Stimulated activated CD8-positive, alpha-beta memory T cell treated with anti-CD3 and anti-CD28 coated beads, Interleukin-4, amount 100 ng/mL, for 24 hours (primary cell): Measurements from ENCODE around the gene PTPRG.
"Not testable (repeated sequence)": the region's sequence is repeated elsewhere in the genome, so short reads cannot be mapped to it uniquely, and the experiment has no call there.

Experiments
- DNase-seq: peaks from one replicate; pipeline ENCODE4 v3.0.0-alpha.2; 2020; ENCODE audit warnings: low read depth

The PTPRG gene

DNA sequence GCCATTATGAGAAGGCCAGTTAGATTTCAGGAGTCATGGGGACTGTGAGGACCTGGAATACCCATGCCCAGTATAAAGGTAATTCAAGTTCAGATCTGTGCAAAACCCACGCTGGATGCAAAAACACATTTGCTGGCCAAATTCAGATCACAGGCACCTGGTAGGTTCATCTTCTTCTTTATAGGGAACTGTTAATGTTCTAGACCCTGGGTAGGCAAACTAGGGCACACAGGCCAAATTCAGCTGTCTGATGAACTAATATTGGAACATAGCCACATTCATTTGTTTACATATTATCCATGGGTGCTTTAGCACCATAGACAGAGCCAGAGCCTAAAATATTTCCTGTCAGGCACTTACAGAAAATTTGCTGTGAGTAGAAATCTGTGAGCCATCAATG is 241.4 kb downstream of the PTPRG start:
- DNase-seq, result no peak

DNA sequence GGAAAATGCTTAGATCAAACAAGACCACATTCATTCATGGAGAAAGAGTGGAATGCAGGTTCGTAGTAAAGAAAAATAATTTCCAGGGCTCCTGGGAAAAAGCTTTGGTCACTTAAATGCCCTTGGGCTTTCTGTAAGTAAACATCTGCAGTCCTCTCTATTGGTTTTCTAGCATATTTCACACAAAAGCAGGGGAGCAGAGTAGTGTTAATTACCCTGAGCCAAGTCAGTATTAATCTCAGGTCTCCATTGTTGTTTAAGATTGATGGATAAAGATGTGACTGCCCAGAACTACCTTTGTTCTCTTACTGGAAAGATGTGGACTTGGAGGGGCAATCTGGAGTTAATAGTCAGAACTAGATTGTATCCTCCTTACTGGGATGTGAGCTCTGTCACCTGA is 242.6 kb downstream of the PTPRG start:
- no peak for DNase-seq

DNA sequence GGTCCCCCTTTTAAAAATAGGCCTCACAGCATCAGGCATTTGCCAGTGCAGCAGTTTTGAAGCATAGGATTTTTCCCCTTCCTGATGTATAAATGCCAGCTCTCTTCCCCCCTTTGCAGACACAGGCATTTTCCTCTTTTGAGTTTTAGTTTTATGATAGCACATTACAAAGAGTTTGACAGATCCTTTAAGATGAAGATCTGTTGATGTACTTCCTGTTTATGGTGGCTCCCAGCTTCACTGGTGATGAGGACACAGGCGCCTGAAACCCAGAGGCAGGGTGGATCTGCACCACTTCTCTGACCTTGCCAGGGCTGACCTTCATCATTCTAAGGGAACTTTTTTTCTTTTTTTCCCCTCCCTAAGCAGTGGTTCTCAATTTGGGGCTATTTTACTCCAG is 243.4 kb downstream of the PTPRG start:
- no peak for DNase-seq

DNA sequence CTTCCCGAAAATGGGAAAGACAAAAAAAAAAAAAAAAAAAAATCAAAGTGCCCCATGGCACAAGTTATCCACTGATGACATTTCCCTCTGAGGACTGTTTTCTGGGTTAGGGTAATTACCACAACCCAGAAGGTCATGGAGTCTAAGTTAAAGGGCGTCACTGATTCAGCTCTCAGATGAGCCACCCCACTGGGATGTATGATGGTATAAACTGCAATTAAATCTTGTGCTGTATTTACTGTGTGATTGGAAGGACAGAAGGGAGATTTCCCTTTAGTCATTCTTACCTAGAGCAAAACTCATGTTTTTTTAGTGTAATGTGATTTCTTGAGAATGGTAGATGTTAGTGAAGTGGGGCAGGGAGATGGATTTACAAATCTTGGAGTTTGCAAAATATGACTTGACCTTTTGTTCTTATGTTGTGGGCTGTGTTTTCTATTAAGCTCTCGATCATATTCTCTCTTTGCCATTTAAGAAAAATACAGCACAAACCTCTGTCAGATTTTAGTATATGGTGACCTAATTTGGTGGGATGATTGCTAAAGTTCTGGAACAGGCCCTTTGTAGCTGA is 244.2 kb downstream of the PTPRG start:
- DNase-seq, result no peak

DNA sequence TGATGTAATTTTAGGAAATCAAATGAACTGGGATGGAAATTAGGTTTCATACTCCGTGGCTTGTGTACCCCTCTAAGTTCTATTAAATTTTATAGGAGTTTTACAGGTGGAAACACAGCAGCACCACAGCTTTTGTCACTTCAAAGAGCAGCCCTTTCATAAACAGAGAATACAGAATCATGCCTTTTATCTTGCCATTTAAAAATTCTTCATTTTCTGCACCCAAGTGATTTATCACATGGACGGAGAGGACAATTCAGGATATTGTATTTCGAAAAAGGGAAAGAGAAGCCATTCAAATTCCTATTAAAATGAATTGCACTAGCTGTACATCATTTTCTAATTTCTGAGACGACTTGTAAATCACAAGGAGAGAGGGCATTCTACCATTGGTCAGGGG is 245.4 kb downstream of the PTPRG start:
- DNase-seq, result no peak

DNA sequence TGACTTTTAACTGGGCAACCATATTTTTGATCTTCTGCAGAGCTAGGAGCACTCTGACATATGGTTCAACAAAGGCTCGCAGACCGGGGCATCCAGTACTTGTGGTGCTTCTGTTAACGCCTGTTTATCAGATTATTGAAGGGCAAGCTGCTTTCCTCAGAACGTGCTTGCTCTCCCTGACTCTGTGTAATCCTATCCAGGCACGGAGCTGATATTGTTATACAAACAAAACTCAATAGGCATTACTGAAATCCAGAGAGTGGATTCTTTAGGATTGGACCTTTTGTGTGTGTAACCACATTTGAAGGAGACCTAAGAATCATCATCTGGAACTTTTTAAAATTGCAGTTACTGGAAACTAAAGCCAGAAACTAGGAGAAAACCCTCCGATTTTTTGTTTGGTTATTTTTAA is 246.5 kb downstream of the PTPRG start:
- no peak for DNase-seq

DNA sequence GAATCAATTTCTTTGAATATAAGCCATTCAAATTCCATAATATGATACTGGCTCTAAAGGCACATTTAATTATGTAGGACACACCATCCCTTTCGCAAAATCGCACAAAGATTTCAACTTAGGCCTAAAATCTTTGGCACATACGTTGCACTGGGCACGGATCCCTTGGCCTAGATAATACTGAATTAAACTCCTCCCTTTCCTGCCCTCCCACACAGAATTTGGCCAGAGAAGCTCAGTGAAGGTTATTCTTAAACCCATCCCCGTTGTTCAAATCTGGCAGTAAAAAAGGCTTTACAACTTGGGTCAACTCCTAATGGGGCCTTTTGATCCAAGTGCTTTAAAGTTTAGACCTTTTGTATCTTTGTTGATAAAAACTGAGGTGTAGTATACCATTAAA is 247.2 kb downstream of the PTPRG start:
- no peak for DNase-seq

DNA sequence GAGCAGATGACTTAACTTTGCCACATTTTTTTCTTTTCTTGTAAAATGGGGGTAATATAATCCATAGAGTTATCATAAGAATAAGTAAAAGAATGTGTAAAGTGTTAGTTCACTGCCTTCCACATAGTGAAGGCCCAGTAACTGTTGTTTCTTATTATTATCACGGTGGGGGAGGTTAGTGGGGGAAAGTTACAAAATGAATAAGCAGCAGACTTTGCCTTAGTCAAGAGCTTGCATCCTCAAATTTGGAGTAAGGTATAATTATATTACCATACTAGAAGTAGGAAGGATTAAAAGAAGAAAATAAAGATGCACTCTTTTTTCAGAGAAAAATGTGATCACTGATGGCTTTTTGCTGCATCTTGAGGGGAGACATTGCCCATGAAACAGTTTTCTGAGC is 247.6 kb downstream of the PTPRG start:
- no peak for DNase-seq

DNA sequence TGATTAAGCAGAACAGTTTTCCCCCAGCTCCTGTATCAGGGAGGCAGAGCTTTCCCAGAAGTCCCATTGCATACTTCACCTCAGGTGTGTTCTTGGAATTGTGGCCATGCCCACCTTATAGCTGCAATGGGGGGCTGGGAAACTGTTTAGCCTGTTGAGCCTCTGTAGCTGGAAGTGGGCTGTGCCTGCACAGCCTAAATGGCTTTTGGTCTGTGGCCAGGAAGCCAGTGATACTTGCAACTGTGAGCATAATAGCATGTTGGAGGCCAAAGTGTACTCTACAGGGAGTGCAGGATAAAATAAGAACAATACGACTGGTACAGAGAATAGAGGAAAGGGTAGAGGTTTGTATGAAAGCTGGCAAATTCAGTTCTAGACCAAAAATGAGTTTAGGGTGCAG is 248.5 kb downstream of the PTPRG start:
- DNase-seq, result no peak

DNA sequence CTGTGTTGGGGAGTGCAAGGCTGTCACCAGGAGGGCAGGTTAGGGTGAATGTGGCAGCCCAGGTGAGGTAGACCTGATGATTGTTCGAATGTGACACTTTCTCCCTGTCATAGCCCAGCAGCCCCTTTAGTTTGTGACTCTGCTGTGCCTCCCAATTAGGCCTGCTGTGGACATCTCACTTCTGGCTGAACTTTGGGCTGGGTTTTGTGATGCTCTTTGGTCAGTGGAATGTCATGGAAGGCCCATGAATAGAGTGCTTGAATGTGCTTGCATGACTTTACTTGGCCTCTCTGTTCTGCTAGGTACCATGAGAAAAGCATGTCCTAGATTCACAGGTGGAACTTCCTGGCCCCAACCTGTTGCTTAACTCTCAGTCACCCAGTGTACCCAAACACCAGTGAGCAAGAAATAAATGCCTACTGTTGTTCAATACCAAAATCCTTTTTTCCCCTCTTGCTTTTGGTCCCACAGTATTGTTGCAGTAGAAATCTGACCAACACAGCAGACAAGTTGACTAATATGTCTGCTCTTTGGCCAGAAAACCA is 249.7 kb downstream of the PTPRG start:
- no peak for DNase-seq

DNA sequence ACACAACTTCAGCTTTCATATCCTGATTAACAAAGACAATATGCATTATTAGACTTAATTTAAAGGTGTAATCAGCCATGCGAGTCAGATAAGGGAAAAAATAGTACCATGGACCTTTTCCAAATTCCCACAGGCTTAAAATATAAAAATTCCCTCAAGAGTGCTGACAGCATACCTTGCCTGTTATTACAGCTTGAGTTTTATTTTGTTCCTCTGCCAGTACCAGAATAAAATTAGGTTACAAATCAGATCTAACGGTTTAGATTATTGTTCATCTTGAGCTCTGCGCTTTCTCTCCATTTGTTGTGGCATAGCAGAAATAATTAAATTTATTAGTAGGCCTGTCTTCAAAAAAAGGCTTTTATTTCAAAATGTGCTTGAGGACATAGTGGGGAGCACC is 250.3 kb downstream of the PTPRG start:
- no peak for DNase-seq

DNA sequence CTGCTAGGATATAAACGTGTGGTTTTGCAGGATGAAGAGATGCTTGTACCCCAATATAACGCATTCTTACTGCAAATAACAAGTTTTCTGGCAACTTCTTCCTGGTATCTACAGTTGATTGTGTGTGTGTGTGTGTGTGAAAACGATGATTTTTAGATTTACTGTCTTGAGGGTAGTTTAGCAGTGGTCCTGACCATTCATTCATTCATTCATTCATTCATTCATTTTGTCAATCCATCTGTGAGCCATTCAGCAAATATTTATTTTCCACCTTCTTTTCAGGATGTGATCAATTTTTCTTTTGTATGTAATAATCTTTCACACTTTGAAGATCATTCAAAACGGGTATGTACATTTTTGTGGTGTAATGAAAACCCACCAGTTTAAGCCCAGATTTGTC is 250.7 kb downstream of the PTPRG start:
- DNase-seq, result no peak

DNA sequence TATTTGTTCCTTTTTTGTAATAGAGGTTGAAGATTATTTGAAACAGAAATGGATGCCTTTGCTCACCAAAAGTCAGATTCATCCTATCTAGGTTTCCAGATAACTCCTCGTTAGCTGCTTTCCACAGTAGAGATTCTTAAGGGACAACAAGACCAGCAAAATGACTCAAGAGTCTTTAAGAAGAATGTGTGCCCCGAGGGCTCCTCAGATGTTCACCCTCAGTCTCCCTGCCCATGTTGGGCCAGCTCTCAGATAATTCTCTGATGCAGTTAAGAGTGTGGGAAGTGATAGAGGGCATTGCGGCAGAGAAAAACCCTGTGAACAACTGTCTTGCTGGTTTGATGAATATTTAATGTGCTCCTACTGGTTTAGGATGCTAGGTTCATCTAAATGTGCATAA is 251.1 kb downstream of the PTPRG start:
- DNase-seq, result no peak

DNA sequence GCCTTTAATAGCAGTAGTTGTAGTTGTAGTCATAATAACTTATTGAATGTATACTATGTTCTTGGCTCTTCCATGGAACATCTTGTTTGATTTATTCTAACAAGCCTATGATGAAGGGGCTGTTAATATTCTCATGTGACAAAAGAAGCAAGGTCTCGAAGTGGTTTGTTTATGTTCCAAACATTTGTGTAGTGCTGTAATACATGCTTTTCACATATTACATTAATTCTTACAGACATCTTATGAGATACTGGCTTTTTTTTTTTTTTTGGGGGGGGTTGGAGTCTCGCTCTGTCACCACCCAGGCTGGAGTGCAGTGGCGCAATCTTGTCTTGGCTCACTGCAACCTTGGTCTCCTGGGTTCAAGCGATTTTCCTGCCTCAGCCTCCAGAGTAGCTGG is 252.3 kb downstream of the PTPRG start:
- DNase-seq, result no peak

DNA sequence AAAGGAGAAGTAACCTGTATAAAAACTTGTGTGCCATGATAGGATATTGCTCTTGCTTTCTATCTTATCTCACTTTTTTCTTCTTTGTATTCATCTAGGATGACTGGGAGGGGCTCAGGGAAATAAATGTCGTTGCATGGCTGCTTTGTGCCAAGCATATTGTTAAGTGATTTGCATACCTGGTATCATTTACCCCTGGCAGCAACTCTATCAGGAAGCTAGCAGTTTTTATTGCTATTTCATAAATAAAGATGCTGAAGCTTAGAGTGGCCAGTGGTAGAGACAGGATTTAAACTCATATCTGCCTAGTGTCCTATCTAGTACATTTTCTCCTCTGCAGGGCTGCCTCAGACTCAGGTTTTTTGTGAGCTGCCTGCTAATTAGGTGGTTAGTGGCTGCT is 253.3 kb downstream of the PTPRG start:
- DNase-seq, result no peak

DNA sequence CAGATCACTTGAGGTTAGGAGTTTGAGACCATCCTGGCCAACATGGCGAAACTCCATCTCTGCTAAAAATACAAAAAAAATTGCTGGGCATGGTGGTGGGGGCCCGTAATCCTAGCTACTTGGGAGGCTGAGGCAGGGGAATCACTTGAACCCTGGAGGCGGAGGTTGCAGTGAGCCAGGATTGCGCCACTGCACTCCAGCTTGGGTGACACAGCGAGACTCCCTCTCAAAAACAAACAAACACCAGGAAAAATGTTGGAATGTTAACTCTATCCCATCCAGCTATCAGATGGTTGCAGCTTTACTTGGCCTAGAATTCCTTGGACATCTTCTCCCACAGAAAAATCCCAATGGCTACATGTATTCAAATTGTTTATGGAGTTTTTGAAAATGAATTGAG is 254.9 kb downstream of the PTPRG start:
- DNase-seq, result not testable (repeated sequence)

DNA sequence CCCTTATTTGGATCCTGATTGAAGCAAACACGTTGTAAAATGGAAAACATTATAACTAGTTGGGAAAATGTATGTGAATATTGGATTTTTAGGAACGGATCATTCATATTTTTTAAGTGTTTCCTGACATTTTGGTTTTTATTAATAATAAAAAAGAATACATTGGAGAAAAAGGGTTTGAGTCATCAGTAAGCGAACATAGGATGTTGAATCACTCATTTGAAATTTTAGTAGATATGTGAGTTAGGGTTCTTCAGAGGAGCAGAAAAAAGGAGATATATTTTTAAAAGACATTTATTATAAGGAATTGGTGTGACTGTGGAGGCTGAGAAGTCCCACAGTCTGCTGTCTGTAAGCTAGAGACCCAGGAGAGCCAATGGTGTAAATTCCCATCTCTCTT is 258.5 kb downstream of the PTPRG start:
- DNase-seq, result no peak

DNA sequence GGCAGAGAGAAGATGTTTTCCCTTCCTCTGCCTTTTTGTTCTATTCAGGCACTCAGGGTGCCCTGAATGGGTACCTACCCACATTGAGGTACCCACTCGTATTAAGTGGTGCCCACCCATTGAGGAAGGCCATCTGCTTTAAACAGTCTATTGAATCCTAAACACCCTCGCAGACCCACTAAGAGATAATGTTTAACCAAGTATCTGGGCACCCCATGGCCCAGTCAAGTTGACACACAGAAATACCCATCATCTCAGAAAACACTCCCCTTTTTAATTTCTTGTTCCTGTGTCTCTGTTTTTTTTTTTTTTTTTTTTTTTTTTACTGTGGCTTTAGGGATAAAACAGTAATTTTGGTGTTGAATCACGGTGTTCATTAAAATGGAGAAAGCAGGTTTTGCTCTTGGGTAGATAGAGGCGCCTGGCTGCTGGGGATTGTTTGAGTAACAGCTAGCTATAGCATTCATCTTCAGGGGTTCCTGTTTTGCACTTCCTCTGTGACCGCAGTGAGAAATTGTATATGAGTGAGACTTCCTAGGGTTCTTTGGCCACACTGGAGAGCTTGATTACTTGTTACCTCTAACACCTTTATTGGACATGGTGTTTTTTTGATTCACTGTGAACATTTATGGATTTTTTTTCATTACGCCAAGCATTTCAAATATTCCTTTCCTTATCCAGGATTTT is 259.1 kb downstream of the PTPRG start:
- no peak for DNase-seq

DNA sequence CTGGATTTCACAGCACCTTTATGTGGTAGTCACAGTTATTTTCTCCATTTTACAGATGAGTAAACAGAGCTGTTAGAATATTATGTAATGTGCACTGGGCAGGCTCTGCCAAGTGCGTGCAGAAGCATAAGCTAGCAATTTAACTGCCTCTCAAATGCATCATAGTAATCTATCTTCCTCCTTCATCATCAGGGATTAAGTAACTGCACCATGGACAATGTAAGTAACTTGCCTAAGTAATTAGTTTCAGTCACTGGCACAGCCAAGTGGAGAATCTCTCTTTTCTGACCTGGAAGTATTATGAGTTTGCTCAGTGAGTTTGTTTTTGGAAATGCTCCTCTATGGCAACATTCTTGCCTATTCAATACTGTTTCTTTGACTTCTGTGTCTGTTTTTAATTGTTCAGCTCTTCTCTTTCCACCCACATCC is 260.5 kb downstream of the PTPRG start:
- no peak for DNase-seq

DNA sequence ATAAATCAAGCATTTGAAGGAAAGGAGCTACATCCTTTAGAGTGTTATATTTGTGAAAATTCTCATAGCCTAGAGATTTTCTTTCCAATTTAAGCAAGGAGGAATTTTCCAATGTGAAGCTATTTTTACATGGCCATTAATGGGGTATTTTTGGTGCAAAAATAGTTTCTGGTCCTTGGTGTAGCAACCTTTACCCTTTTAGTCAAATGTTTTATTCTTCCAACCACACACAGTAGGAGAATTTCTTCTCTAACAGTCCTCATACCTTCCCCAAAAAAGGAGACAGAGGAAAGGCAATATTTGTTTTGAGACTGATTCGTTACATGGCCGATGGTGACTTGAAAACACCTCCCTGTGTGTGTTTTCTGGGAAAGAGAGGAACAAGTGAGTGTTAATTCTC is 261.2 kb downstream of the PTPRG start:
- no peak for DNase-seq

DNA sequence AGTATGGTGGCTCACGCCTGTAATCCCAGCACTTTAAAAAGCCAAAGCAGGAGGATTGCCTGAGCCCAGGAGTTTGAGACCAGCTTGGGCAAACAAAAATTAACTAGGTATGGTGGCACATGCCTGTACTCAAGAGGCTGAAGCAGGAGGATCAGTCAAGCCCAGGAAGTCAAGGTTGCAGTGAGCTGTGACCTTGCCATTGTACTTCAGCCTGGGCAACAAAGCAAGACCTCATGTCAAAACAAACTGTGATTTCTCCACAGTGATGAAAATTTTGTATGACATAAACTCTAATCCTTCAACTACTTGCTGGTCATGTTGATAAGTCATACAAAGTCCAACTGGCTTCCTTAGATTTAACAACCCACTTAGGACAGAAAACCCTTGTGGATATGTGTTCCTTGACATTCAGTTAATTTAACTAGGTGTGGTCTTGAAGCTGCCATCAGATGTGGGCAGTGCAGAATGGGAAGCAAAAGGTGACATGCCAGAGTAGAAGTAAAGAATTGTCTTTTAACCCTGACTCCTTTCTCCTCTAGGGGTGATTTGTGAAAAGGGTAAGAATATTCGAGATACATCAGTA is 263.3 kb downstream of the PTPRG start:
- no peak for DNase-seq

DNA sequence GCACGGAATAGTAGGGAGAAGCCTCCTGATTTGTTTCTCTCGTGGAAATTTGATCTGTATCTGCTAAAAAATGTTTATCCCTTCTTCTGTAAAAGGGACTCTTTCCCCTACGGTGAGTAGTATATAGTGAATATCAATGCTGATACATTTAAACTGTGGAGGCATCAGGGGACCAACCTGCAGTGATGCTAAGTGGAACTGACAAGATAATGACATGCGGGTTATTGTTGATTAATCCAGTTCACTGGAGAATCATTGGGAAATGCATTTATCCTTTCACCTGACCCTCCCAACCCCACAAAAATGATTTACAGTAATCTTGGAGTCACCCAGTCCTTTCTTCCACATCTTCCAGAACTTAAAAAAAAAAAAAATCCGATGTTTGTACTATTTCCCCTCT is 264.8 kb downstream of the PTPRG start:
- DNase-seq, result no peak

DNA sequence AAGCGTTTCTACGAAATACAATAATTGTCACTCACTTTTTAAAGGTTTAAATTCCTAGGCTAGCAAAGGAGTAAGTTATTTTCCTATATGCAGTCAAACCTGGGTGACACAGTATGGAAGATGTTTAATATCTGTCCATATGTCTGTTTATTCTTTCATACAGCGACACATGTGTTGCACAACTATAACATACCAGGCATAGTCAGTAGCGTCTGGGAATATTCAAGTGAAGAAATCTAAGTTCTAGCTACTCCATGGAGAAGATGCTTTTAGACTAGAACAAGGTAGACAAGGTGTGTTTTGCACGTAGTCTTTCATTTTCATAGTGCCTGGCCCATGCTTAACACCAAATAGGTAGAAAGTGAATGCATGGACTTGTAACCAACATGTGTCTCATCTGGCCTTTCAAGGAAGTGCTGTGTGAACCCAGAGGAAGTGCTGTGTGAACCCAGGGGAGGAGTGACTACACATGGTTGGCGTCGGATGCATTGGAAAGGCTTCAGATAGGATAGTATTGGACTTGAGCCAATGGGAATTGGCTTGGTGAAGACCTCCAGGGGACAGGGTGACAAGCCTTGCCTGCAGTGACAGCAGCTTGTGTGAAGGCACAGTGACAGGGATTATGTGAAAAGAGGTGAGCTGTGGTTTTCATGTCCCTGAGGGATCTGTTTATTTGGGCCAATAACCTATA is 267.0 kb downstream of the PTPRG start:
- DNase-seq, result no peak
